ENCODE results near the gene PITPNM3.
"Not testable (repeated sequence)": the region's sequence is repeated elsewhere in the genome, so short reads cannot be mapped to it uniquely, and the experiment has no call there.

Gene PITPNM3

DNA sequence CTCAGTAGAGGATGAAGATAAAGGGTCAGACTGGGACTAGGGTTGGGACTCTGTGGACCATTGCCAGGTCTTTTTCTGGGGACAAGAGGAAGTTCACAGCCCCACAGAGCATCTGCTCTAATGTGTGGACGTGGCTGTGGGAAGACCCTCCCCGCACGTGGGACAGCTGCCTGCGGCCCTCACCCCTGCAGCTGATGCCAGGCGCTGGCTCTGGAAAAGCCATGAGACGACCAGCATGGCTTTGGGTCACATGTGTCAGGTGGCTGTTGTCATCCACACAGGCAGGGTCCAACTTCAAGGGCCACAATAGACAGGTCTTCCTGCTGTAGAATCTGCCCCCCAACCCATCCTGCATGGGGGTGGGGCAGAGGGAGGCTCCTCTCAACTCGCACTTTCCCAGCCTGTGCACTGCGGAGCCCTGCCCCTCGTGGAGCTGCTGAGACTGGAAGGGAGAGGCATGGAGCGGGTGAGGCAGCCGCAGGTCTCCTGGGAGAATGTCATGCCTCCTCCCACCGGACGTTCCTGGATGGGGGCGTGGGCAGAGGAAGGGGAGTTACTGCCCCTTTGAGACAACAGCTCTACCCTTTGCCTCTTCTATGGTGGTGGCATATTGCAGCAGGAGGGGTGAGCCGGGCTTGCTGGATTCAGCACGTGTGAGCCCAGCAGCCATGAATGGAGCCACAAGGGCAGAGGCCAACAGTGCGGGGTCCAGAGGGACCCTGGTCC is 58.7 kb downstream of the PITPNM3 start:
- DNase-seq = no peak

DNA sequence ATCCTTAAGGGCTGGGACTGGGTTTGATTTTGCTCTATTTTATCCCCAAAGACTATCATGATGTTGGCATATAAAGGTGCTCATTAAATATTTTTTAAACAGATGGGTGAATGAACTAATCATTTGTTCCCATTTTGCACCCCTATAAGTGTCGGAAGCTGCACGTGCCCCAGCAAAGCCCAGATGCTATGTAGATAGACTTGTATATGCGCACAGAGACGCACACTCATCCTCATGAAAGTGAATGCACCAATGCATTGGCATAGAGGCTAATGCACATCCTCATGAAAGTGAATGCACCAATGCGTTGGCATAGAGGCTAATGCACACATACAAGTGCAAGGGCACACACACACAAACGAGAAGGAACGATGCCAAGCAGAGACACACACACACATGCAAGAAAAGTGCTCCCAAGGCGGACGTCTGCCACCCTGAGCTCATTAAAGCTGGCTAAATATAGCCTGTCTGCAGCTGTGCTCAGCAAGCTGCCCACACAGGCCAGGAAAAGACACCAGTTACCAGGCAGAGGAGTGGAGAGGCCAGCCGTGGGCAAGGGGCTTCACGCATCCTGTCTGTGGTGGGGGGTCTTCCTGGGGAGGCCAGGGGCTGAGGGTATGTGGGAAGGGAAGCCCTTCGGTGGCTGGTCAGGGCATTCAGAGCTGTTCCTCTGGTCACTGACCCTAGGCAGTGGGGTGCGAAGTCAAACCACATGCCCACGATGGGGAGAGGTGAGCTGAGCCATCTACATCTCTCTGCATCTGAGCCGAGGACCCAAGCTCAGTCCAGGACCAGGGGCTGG is 59.5 kb downstream of the PITPNM3 start:
- DNase-seq = no peak

DNA sequence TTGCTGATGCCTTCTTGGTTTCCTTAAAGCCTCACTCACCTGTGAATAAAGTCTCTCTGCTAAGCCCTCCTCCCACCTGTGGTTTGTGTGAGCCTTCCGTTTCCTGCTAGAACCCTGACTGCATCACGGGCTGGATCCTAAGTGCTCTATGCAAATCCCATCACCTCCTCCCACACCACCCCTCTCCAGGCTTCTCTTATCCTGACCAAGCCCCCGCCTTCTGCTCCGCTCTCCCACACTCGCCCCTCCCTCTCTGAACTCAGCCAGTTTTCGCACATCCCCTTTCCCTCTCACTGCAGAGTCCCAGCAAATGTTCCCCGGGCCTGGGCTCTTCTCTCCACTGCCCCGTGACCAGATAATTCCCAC is 60.3 kb downstream of the PITPNM3 start:
- DNase-seq = no peak

DNA sequence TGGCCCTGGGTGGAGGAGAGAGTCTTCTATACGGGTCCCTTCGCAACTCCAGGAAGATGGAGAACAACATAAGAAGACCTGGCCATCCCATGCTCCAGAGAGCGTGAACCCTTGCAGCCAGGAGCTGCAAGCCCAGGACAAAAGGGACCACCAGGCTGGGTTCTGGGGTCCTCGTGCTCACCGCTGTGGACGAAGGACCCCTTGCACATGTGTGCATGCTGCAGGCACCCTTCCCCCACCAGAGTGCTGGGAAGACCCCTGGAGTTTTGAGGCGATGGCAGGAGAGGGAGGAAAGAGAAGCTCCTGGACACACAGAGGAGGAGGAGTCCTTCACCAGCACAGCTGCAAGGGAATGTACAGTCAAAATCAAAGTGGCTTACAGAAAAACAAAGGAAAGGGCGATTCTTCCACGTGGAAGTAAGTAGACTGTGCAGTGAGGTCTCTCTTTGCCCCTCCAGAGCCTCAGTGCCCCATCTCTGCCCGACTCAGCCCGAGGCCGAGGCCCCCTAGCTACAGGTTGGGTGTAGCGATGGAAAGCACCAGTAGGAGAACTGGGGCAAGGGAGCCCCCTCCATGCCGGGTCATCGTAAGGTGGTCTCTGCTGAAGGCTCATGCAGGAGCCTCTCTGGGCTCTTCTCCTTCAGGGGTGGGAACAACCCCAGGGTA is 60.8 kb downstream of the PITPNM3 start:
- no peak for DNase-seq

DNA sequence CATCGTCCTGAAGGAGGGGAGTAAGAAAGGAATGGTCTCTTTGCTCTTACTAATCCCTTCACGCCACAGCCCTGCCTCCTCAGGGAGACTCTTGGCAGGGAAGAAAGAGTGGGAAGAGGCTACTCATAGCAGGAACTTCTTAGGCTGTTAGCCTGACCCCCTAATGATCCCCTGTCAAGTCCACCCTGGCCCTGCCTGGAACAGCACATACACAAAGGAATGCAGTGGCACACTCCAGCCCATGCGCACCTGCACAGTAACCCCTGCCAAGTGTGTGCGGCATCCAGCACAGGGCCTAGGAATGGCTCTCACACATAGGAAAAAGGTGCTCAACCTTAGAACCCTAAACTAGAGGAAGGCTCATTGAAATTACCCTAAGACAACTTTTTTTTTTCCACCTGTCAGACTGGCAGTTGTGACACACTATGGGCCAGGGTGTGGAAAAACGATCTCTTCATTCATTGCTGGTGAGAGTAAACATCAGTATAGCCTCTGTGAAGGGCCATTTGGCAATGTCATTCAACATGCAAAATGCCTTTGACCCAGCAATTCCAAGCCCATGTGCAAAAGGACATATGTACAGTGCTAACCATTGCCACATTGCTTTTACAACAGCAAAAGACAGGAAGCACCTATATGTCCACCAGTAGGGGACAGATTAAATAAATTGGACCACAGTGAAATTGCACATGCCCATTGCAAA is 62.0 kb downstream of the PITPNM3 start:
- DNase-seq = no peak

DNA sequence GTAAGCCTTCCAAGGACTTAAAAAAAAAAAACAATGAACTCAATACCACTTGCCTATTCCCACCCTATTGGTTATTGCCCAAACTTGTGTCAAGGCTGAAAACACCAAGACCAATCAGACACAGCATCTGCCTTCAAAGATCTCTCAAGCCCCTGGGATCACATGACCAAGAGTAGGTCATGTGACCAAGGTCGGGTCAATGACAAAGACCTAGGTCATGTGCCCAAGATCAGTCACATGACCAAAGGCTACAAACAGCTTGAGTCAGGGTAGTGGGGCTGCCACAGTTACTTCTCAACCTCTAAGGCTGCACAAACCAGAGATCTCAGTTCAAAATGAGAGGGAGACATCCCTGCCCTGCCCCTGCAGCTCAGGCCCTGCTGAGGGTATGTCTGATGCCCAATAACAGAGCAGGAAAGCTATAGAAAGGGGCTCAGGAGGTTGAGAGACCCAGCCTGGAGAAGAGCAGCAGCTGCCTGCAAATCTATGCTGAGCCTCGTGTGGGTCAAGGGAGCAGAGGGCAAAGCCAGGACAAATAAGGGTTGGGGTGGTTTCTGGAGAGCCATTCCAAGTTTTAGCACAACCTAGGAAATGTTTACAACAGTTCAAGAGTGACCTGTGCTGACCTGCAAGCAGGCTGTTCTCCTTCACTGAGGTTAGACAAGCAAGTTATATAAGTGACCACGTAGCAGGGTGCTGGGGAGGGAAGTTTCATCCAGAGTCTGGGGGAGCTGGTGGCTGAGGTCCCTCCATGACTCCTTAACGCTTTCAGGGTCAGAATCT is 63.3 kb downstream of the PITPNM3 start:
- DNase-seq = no peak

DNA sequence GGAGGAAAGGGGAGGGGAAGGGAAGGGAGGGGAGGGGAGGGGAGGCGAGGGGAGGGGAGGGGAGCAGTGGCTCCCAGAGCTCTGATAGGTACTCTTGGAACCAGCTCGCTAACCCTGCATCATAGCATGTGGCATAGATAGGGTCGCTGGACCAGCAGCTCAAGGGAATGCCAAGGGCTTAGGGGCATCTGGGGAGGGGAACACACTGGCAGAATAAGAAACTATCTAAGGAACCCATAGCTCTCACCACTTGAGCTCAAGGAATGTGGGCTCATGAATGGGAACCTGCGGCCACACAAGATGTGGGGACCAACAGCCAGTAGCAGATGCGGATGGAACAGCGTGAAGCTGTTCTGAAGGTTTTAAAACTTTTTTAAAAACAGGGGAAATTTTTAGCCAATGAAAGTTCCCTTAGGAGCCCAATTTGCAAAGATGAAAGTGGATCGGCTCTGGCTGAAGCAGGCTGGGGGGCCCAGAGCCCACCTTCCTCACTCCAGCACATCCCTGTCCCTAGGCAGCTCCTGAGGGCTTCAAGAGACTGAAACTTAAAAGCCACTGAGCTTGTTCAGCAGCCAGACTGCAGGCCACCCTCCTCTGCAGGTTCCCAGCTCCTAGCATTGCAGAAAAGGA is 65.2 kb downstream of the PITPNM3 start:
- DNase-seq = no peak

DNA sequence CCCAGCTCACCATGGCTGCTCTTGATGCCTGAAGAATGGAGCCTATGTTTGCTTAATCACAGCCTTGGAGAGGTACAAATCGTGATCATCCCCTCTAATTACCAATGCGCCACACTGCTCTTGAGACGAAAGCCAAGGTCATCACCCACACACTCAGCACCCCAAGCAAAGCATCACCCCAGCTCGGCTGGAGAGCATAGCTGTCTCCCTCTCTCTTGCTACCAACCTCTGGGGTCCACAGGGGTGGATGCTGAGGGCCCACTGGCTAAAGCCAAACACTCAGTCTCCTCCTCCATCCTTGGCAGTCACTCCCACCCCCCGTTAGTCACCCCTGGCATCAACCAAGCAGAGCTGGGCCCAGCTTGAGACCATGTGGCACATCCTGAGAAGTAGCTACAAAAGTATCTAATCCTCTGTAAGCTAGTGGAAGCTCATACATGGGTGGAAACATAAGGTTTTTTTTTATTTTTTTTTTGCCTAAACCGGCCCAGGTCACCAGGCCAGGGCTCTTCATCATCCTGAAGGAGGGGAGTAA is 67.3 kb downstream of the PITPNM3 start:
- no peak for DNase-seq

DNA sequence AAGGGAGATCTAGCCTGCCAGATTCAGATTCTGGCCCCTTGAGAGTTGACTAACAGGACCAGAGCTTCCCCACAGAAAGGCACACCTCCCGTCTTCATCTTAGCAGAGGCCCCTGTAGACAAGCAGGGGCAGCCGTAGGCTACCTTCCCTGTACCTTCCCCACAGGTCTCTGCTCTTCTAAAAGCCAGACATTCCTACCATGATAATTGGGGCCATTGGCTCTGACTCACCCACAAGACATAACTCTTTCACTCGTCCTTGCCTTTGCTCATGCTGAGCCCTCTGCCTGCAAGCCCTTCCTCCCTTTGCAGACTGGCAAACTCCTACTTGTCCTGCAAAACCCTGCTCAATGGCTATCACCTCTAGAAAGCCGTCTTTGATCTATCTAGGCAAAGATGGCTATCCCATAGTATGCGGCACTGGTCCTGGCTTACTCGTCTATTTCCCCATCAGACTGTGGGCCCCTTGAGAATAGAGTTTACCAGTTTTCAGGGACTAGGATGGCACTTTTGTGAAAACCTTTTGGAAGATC is 68.3 kb downstream of the PITPNM3 start:
- no peak for DNase-seq

DNA sequence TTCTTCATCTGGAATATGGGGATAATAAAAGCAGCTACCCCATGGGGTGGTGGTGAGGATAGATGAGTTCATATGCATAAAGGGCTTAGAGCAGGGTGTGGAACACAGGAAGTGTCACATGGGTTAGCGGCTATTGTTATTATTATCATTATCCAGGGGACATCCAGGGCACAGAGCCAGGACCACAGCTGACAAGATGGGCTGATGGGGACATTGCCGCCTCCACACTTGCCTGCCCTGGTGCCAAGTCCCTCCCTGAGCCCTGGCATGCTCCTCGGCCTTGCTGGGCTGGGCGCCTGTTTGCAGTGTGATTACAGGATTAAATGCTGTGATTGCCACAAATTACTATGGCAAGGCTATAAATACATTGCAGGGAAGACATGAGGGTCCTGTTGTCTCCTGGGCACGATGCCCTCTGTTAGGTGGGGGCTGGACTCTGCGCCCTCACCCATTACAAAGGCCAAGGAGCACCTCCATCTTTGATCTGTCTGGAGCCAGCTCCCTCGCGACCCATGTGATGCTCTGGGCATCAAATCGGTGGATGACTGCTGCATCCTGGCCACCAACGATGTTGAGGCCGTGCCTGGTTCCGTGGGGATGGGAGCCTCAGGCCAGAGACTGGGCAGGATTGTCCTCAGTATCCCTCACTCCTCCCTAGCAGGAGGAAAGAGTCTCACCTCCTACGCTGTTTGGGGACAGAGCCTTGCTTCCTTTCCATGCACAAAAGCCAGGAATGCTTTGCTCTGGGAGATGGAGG is 68.9 kb downstream of the PITPNM3 start:
- no peak for DNase-seq

DNA sequence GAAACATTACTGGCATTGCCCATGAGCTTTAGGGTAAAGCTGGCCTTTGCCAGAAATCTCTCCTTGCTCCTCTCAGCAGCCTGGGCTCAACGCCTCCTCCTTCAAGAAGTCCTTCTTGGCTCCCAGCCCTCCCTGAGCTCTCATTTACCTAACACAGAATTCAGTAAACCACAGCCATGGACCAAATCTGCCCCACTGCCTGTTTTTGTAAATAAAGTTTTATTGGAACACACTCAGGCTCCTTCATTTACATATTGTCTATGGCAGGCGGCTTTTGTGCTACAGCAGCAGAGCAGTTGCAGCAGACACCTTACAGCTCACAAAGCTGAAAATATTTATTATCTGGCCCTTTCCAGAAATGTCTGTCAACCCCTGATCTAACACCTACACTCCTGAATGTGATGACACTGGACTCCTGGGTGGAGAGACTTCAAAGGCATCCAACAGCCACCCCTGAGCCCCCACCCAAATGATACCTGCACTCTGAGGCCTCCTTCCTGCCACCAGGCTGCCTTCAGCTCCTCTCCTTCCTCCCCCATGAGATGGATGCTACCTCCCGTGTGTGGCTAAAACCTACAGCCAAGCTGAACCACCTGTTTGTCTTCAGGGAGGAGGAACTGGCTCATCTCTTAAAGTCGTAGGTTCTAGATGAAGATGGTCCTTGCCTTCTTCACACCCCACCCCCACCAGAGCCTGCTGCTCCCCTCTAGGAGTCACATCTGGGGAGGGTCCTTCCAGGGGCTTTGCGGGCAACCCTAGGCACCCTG is 70.5 kb downstream of the PITPNM3 start:
- DNase-seq = no peak

DNA sequence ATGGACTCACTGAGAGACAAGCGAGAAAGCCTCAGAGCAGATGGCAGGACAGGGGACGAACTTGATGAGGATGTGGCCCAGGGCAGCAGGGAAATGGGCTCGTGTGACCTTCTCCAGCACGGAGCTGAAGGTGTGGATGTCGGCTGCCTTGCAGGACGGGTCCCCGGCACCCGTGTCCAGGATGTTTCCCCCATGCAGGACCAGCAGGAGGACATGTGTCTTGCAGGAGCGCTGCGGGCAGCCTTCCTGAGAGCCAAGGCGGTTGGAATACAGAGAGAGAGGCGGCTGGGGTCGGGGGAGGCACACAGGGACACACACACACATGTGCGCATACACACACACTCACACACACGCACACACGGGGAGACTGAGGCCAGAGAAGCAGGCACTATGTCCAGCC is 72.8 kb downstream of the PITPNM3 start:
- DNase-seq = no peak

DNA sequence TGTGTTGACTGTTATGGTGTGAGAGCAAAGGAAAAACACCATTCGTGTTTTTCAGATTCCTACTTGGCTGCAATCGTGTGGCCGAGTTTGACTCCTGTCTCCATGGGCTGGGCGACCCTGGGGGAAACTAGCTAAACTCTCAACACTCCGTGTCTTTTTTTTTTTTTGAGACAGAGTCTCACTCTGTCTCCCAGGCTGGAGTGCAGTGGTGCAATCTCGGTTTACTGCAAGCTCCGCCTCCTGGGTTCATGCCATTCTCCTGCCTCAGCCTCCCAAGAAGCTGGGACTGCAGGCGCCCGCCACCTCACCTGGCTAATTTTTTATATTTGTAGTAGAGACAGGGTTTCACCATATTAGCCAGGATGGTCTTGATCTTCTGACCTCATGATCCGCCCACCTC is 73.6 kb downstream of the PITPNM3 start:
- not testable (repeated sequence) for DNase-seq

DNA sequence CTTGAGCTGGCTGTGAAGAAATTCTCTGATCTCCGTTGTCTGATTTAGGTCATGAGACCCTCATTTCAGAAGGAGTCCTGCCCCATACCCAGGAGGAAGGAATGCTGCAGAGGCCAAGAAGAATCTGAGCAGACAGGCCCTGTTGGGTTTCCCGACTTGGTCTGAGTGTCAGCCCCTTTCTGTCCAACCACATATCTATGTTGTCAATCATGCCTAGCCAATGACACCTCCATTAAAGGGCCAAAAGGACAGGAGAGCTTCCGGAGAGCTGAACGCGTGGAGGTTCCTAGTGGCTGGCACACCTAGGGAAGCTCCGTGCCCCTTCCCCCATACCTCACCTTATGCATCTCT is 74.3 kb downstream of the PITPNM3 start:
- DNase-seq = no peak

DNA sequence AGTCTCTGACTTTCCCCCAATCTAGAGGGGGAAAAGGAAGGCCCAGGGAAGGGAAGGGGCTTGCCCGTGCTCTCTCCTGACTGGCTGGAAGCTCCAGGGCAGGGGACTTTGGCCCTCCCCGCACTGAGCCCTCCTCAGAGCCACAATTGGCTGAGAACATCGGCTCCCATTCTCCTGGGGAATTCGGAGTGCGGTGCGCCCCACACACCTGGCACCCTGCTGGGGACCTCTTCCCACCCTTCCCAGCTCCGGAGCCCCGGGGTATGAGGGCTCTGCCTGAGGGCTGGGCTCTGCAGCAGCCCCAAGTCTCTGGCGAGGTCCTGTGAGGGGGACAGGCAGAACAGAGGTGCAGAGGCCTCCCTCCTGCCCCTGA is 76.1 kb downstream of the PITPNM3 start:
- no peak for DNase-seq

DNA sequence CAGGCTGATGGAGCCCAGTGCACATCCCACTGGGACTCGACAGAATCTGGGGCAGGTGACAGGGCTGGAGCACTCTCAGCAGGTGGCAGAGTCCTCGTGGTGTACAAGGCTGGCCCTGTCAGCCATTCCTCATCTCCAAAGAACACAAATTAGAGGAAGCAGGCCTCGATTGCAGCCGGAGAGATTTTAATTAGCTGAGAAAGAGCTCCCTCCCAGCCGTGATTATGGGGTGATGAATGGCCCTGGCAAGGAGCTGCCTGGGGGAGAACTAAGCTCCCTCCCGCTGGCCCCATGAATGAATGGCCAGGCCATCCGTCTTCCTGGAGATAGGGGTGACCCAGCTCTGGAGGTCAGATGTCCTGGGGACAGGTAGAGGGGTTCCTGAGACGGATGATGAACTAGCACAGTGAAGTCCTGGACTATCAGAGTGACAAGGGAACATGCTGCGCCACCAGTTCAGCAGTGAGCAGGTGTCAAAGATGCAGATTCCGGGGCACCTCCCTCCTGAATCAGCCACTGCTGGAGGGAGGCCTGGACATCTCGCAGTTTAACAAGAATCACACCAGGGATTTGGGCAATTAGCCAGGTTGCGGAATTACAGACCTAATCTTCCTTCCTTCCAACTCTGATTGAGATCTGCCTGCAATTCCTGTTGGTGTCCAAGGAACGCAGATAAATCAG is 76.6 kb downstream of the PITPNM3 start:
- DNase-seq = no peak

DNA sequence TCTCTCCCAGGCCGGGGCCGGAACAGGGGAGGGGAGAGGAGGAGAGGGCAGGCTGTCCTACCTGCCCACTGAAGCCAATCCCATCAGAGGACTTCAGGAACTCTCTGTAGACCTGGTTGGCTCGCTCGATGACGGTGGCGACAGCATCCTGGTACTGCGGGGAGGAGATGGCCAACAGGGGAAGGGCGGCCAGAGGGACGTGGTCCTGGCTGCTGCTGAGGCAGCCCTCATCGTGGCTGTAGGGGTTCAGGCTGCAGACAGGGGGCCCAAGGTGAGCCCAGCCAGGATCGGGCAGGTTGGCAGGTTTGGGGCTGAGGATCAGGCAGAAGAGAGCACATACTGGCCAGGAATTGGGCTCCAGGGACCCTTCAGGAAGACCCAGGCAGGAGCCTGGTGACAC is 77.9 kb downstream of the PITPNM3 start:
- no peak for DNase-seq

DNA sequence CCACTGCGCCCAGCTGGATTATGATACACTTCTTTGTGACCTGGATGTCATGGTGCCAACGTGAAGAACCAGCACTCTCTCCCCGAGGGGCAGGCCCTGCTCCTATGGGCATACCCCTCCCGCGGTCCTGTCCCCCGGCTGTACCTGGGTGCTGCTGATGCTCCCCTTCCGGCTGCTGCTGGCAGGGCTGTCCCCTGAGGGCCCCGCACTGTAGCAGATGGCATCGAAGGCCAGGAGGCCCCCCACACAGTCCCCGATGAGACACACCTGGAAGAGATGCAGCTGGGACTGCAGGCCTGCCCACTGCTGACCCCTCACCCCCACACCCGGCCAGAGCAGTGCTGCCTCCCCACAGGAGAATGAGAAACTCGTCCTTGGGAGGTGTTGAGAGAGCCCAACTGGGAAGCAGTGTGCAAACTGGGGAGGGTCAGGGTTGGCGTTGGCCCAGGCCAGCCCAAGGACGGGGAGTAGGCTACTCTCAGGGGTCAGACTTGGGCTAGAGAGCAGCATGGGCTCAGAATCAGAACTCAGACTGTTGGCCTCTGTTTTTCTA is 78.4 kb downstream of the PITPNM3 start:
- DNase-seq = no peak

DNA sequence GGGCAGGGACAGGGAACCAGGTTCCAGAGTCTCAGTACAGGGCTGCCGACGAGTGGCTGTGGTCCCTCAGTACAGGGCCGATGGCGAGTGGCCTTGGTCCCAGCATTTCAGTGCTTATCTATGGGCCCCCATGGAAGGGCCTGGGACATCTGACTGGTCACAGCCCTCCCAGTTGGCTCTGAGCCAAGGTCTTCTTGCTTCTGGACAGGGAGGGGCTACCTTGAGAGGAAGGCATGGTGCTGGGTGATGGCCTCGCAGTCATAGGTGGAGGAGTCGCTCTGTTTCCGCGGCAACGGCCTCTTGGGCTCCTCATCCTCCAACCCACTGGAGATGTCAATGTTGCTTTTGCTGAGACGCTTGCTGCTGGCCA is 79.6 kb downstream of the PITPNM3 start:
- DNase-seq = no peak

All from activated naive CD4-positive, alpha-beta T cell (primary cell).